ENCODE measurements around the gene CPE.

DNA sequence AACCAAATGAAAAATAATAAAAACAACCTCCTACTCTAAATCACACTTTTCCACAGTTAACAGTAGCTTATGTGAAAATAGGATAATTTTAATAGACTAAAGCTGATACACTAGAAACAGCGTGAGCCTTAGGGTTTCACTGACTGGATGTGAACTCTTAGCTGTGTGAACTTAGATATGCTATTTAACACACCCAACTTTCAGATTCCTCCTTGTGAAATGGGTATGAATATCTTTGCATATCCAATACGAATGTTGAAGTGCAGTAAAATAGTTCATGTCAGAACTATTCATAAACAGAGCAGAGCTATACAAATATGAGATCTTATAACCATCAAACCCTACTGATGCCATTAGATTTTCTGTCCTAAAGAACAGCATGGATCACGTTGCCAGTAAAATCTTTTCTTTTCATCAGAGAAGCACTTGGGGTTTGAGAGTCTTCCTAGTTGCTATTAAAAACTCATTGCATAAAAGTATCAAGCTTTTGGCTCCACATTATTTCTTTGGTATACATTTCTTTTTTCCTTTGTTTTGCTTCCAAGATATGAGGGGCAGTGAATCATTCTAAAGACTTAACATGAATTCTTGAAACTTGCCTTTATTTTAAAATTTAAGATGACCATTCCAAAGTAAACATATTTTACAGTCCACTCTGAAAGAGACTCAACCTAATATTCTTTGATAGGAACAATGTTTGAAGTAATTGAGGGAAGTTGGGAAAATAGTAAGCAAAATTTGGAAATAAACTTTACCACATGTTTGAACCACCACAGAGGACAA lies 102.4 kb downstream of the CPE start:
- TF ChIP-seq, protein P1, sequence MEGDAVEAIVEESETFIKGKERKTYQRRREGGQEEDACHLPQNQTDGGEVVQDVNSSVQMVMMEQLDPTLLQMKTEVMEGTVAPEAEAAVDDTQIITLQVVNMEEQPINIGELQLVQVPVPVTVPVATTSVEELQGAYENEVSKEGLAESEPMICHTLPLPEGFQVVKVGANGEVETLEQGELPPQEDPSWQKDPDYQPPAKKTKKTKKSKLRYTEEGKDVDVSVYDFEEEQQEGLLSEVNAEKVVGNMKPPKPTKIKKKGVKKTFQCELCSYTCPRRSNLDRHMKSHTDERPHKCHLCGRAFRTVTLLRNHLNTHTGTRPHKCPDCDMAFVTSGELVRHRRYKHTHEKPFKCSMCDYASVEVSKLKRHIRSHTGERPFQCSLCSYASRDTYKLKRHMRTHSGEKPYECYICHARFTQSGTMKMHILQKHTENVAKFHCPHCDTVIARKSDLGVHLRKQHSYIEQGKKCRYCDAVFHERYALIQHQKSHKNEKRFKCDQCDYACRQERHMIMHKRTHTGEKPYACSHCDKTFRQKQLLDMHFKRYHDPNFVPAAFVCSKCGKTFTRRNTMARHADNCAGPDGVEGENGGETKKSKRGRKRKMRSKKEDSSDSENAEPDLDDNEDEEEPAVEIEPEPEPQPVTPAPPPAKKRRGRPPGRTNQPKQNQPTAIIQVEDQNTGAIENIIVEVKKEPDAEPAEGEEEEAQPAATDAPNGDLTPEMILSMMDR (IDR thresholded peaks at IDR 0.05) = no peak
- no peak for TF ChIP-seq EZH2 (IDR thresholded peaks at IDR 0.05)
